Activated CD4-positive, alpha-beta T cell treated with anti-CD3 and anti-CD28 coated beads for 36 hours (primary cell): ENCODE measurements around the gene RPEL1. TPM values are rescaled to one million over a fixed set of nuclear protein-coding genes. Genes with fewer than 3 reads are reported as not detected.

Experiments
- ATAC-seq: fragments of 200-7000 bp; cut with Tn5 transposase; one replicate; pipeline ENCODE4 v1.10.0; 2021; ENCODE audit warnings: mild to moderate bottlenecking, moderate library complexity
- CTCF ChIA-PET: fragments of 350-600 bp; sonication (Branson Sonifier 250); formaldehyde crosslinking; loops from one replicate; lab custom pipeline; 2021; ENCODE audit warnings: antibody characterized with exemption; lab: Charles Lee
- POLR2A ChIA-PET: fragments of 350-600 bp; sonication (Branson Sonifier 250); formaldehyde crosslinking; loops from one replicate; lab custom pipeline; 2021; ENCODE audit warnings: antibody characterized with exemption, inconsistent platforms; lab: Charles Lee
- DNase-seq: peaks from one replicate; pipeline ENCODE4 v3.0.0-alpha.2; 2020
- H3K27ac Mint-ChIP-seq: one replicate; pipeline ENCODE4 v1.8.0; 2021; ENCODE audit warnings: mixed read lengths
- H3K27me3 Mint-ChIP-seq: one replicate; pipeline ENCODE4 v1.8.0; 2021; ENCODE audit warnings: mixed read lengths
- H3K36me3 Mint-ChIP-seq: one replicate; pipeline ENCODE4 v1.8.0; 2021; ENCODE audit warnings: low read depth, mixed read lengths
- H3K4me1 Mint-ChIP-seq: one replicate; pipeline ENCODE4 v1.8.0; 2021; ENCODE audit warnings: mixed read lengths
- H3K4me3 Mint-ChIP-seq: one replicate; pipeline ENCODE4 v1.8.0; 2021; ENCODE audit warnings: mild to moderate bottlenecking, moderate library complexity, mixed read lengths
- H3K9me3 Mint-ChIP-seq: one replicate; pipeline ENCODE4 v1.8.0; 2021; ENCODE audit warnings: low read depth, mixed read lengths
- intact Hi-C, 2 experiments: fragments of 100-400 bp; cut with DNase I in 1 of 2; cut with micrococcal nuclease in 1 of 2; formaldehyde crosslinking; loops; one replicate each; pipeline versions ENCODE4 v1.14.2 to v1.15.1; 2022 to 2024; cut with DNase I, micrococcal nuclease
- total RNA-seq, 2 experiments: library from RNA; stranded (reverse); gene quantifications; one replicate each; pipeline ENCODE4 v1.2.3, GENCODE V29; 2021

RPEL1 gene
- total RNA-seq, 2 experiments from 2014 or later = not detected

DNA sequence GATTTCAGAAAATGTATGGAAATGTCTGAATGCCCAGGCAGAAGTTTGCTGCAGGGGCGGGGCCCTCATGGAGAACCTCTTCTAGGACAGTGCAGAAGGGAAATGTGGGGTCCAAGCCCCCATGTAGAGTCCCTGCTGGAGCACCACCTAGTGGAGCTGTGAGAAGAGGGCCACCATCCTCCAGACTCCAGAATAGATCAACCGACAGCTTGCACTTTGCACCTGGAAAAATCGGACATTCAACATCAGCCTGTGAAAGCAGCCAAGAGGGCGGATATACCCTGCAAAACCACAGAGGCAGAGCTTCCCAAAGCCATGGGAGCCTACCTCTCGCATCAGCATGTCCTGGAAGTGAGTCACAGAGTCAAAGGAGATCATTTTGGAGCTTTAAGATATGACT lies 14.3 kb downstream of the RPEL1 start:
- H3K36me3 Mint-ChIP-seq = peaks cover 3% of the 10 kb centered on the region
- DNase-seq (no peak), ATAC-seq (no peak)
- ChIA-PET CTCF (interaction anchor here (0.9 kb wide), 1 partner anchor 63 kb away, joined by 4 read pairs; no protein-coding TSS in a partner anchor), POLR2A (no interaction called here)
- peaks cover 9% of the 10 kb centered on the region for H3K9me3 Mint-ChIP-seq
- intact Hi-C loops = no loop called here
- H3K27me3 Mint-ChIP-seq = peaks cover 18% of the 10 kb centered on the region
- no peak overlapping the region for H3K4me3 Mint-ChIP-seq
- no peak overlapping the region for H3K27ac Mint-ChIP-seq
- peaks cover 6% of the 10 kb centered on the region for H3K4me1 Mint-ChIP-seq

DNA sequence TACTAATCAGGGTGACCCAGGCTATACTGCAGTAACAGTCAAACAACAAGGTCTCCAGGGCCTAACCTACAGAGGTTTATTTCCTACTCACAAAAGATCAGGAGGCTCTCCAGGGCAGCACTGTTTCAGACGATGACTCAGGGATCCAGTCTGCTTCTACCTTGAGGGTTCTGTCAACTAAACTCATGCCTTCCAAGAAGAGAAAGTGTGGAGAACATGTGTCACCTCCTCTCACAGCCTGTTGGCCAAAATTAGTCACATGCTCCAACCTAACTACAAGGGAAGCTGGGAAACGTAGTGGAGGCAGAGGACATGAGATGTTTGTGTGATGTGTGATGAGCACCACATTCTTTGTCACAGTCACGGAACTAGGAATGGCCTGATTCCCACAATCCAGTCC lies 16.5 kb downstream of the RPEL1 start:
- Mint-ChIP-seq H3K4me1 (peaks cover 4% of the 10 kb centered on the region), H3K4me3 (no peak overlapping the region), H3K27ac (no peak overlapping the region), H3K36me3 (peaks cover 3% of the 10 kb centered on the region), H3K27me3 (peaks cover 28% of the 10 kb centered on the region), H3K9me3 (peaks cover 9% of the 10 kb centered on the region)
- ChIA-PET POLR2A (no interaction called here), CTCF (no interaction called here)
- peak; percentile 95 for ATAC-seq
- peak; percentile 31 for DNase-seq
- intact Hi-C loops = no loop called here

DNA sequence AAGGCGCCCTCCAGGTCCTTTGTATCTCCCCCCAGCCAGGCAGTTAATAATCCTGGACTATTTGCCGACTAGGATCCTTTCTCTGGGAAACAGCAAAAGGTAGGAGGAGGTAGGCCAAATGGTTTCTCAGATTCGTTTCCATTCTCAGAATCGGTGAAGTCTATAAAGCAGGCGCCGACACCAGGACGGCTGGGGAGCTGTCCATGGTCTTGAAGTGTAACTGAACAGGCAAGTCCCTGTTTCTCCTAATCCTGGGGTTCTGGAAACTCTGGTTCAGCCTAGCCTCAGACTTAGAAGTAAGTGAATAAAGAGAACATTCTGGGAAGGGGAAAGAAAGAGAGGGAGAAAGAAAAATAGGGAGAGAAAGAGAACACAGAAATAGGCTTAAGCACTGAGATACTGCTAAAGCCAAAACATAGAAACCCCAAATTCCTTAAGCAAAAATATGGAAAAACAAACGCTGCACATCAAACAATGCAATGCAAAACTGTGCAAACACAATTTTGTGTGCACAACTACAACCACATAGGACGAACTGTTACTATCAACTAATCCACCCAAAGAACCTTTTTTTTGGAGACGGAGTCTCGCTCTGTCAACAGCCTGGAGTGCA lies 20.1 kb downstream of the RPEL1 start:
- peak; percentile 71 for DNase-seq
- POLR2A ChIA-PET = no interaction called here
- H3K4me1 Mint-ChIP-seq = peaks cover 4% of the 10 kb centered on the region
- CTCF ChIA-PET = no interaction called here
- intact Hi-C loops = loop anchor here in 1 of 2 experiments (1.0 kb wide), 1 partner anchor 13 kb away; no protein-coding TSS in a partner anchor
- peaks cover under 1% of the 10 kb centered on the region for H3K36me3 Mint-ChIP-seq
- ATAC-seq = no peak
- H3K4me3 Mint-ChIP-seq = no peak overlapping the region
- H3K27me3 Mint-ChIP-seq = peaks cover 34% of the 10 kb centered on the region
- no peak overlapping the region for H3K27ac Mint-ChIP-seq
- peaks cover 3% of the 10 kb centered on the region for H3K9me3 Mint-ChIP-seq

DNA sequence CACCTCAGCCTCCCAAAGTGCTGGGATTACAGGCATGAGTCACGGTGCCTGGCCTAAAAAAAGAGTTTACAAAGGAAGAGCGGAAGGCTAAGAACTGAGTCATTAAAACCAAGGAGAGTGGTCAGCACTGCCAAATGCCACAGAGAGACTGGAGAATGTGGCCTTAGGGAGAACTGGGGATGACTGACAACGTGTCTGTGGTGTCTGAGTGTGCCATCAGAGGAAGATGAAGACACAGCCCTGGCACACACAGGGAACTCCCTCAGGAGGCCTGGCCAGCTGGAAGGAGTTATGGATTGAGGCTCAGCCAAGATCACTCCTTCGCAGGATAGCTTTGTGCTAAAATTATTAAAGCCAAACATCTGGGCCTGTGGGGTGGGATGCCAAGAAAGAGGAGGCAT lies 27.4 kb downstream of the RPEL1 start:
- Mint-ChIP-seq H3K27me3 (peaks cover 35% of the 10 kb centered on the region), H3K4me3 (no peak overlapping the region), H3K36me3 (no peaks in the 10 kb centered on the region), H3K27ac (no peak overlapping the region), H3K4me1 (peaks cover 4% of the 10 kb centered on the region), H3K9me3 (no peaks in the 10 kb centered on the region)
- intact Hi-C loops = no loop called here
- ATAC-seq (no peak), DNase-seq (no peak)
- ChIA-PET POLR2A (no interaction called here), CTCF (no interaction called here)

DNA sequence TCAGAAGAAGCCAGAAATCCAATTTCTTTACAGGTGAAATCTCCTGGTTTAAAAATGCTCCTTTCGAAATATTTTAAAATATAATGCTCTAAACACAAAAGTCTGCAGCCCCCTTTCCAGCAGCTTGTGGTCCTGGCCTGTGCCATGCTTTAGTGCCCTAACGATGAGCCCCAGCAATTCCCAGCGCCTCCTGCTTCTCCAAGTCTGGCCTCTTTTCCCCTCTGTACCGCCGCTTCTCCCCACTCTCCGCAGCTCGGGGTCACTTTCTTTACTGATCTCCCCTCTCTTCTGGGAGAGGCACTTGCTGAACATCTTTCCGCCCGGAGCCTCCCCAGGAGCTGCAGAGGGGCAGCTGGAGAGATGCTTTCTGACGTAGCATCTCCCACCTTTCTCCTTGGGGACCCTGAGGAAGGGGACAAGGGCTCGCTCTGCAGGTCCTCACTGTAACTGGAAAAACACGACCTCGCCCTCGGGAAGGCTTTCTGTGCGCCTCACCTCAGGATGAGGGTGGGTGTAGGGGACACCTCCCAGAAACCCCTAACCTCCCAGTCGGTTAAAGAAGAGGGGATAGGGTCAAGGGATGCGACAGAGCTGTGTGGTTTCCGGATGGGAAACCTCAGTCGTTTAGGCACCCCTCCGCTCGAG lies 30.7 kb downstream of the RPEL1 start:
- ATAC-seq = no peak
- CTCF ChIA-PET = interaction anchor here (0.6 to 1.4 kb wide), 3 partner anchors 8 to 32 kb away, joined by 3 read pairs; no protein-coding TSS in a partner anchor
- intact Hi-C loops = no loop called here
- Mint-ChIP-seq H3K9me3 (peaks cover 4% of the 10 kb centered on the region), H3K4me1 (peaks cover 8% of the 10 kb centered on the region), H3K36me3 (peaks cover 1% of the 10 kb centered on the region), H3K4me3 (peak overlapping the region; percentile 51), H3K27me3 (peaks cover 53% of the 10 kb centered on the region), H3K27ac (no peak overlapping the region)
- no peak for DNase-seq
- POLR2A ChIA-PET = interaction anchor here (0.6 to 1.6 kb wide), 2 partner anchors 84 to 562 kb away, joined by 4 to 7 read pairs; partner anchors contain the start of genes ARL3 and SFXN2

DNA sequence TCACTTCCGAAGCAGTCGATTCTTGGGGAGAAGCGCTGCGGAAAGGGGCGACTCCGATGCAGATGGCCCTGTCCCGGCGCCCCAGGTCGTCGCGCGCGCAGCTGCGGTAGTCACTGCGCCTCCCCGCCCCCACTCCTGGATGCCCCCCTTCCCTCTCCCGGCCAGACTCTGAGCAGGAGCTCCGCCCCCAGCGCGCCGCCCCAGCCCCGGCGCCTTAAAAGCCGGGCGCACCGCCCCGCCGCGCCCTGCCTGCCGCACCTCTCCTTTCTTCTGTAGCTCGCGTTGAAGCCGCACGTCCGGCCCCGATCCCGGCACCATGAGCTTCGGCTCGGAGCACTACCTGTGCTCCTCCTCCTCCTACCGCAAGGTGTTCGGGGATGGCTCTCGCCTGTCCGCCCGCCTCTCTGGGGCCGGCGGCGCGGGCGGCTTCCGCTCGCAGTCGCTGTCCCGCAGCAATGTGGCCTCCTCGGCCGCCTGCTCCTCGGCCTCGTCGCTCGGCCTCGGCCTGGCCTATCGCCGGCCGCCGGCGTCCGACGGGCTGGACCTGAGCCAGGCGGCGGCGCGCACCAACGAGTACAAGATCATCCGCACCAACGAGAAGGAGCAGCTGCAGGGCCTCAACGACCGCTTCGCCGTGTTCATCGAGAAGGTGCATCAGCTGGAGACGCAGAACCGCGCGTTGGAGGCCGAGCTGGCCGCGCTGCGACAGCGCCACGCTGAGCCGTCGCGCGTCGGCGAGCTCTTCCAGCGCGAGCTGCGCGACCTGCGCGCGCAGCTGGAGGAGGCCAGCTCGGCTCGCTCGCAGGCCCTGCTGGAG lies 31.4 kb downstream of the RPEL1 start, which contains the start of gene INA:
TSS of gene INA (plus strand) at position 243 of the 817 bp plus-strand sequence. CDS start at position 317, 74 bp downstream.
- H3K4me3 Mint-ChIP-seq = peak within 1 kb of the TSS; percentile 51
- H3K27ac Mint-ChIP-seq = no peak within 1 kb of the TSS
- peaks cover 1% of the 10 kb centered on the region for H3K36me3 Mint-ChIP-seq
- DNase-seq (peak; percentile 66), ATAC-seq (peak; percentile 91)
- CTCF ChIA-PET = interaction anchor here (0.6 to 1.6 kb wide), 5 partner anchors 13 to 129 kb away, joined by 3 to 4 read pairs (median 3); no protein-coding TSS in a partner anchor
- peaks cover 8% of the 10 kb centered on the region for H3K4me1 Mint-ChIP-seq
- POLR2A ChIA-PET = interaction anchor here (0.6 to 1.6 kb wide), 3 partner anchors 84 to 563 kb away, joined by 3 to 7 read pairs (median 4); partner anchors contain the start of genes ARL3 and SFXN2
- H3K27me3 Mint-ChIP-seq = peaks cover 55% of the 10 kb centered on the region
- peaks cover 4% of the 10 kb centered on the region for H3K9me3 Mint-ChIP-seq
- intact Hi-C loops = no loop called here

DNA sequence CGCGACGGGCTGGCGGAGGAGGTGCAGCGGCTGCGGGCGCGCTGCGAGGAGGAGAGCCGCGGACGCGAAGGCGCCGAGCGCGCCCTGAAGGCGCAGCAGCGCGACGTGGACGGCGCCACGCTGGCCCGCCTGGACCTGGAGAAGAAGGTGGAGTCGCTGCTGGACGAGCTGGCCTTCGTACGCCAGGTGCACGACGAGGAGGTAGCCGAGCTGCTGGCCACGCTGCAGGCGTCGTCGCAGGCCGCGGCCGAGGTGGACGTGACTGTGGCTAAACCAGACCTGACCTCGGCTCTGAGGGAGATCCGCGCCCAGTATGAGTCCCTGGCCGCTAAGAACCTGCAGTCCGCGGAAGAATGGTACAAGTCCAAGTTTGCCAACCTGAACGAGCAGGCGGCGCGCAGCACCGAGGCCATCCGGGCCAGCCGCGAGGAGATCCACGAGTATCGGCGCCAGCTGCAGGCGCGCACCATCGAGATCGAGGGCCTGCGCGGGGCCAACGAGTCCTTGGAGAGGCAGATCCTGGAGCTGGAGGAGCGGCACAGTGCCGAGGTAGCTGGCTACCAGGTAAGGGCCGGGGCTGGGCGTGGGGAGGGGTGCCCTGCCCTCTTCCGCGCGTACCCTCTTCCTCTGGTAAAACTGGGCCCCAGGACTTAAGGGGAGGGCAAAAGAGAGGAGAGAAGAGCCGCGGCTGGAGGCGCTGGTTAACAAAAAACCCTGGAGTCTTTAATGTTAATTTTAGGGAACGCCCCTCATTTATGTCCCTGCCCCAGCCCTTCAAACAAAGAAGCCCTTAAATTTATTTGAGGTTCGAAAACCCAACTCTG lies 32.2 kb downstream of the RPEL1 start:
- H3K4me3 Mint-ChIP-seq = no peak overlapping the region
- peaks cover 1% of the 10 kb centered on the region for H3K36me3 Mint-ChIP-seq
- POLR2A ChIA-PET = interaction anchor here (0.7 to 1.6 kb wide), 2 partner anchors 84 to 85 kb away, joined by 3 to 4 read pairs; no protein-coding TSS in a partner anchor
- H3K9me3 Mint-ChIP-seq = peaks cover 4% of the 10 kb centered on the region
- no peak overlapping the region for H3K27ac Mint-ChIP-seq
- DNase-seq (no peak), ATAC-seq (no peak)
- CTCF ChIA-PET = interaction anchor here (0.6 to 1.6 kb wide), 4 partner anchors 14 to 130 kb away, joined by 3 to 4 read pairs (median 3); no protein-coding TSS in a partner anchor
- peaks cover 60% of the 10 kb centered on the region for H3K27me3 Mint-ChIP-seq
- peaks cover 8% of the 10 kb centered on the region for H3K4me1 Mint-ChIP-seq
- intact Hi-C loops = no loop called here

DNA sequence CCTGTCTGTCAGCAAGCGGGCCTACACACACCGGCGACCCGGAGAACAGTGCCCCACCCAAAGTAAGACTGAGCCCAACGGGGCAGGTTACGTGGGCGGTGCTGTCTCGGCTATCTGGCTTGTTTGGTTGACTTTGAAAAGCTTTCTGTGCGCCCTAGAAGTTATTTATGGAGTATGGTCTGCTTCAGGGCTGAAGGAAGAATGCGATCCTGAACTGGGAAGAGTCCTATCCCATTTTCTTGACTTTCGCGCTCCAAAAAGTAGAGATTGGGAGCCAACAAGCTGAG lies 32.8 kb downstream of the RPEL1 start:
- peaks cover 65% of the 10 kb centered on the region for H3K27me3 Mint-ChIP-seq
- POLR2A ChIA-PET = no interaction called here
- peaks cover 8% of the 10 kb centered on the region for H3K4me1 Mint-ChIP-seq
- CTCF ChIA-PET = interaction anchor here (0.6 to 1.6 kb wide), 2 partner anchors 47 to 310 kb away, joined by 3 to 4 read pairs; no protein-coding TSS in a partner anchor
- ATAC-seq = no peak
- H3K4me3 Mint-ChIP-seq = no peak overlapping the region
- no peak for DNase-seq
- peaks cover 4% of the 10 kb centered on the region for H3K9me3 Mint-ChIP-seq
- peaks cover 1% of the 10 kb centered on the region for H3K36me3 Mint-ChIP-seq
- no peak overlapping the region for H3K27ac Mint-ChIP-seq
- intact Hi-C loops = no loop called here

DNA sequence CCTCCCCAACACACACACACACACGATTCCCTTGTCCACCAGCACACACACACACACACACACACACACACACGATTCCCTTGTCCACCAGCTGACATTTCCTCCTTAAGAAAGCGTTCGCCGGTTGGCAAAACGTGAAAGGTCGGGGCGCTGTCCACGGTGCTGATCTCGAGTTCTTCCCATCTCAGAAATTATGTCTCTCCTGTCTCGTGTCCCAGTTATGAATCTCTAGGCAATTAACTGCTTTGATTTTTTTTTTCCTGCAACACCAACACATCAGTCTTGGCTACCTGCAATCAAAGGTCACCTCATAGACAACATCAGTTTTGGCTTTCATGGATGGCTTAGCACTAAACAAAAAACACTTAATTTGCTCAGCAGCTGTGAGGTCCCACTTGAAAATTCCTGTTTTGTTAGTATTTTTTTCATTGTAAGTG lies 33.2 kb downstream of the RPEL1 start:
- peaks cover 1% of the 10 kb centered on the region for H3K36me3 Mint-ChIP-seq
- POLR2A ChIA-PET = no interaction called here
- intact Hi-C loops = loop anchor here in 1 of 2 experiments (1.0 kb wide), 1 partner anchor 14 kb away; no protein-coding TSS in a partner anchor
- H3K27ac Mint-ChIP-seq = no peak overlapping the region
- H3K9me3 Mint-ChIP-seq = peaks cover 4% of the 10 kb centered on the region
- ATAC-seq (no peak), DNase-seq (peak; percentile 76)
- H3K4me1 Mint-ChIP-seq = peaks cover 8% of the 10 kb centered on the region
- H3K4me3 Mint-ChIP-seq = no peak overlapping the region
- CTCF ChIA-PET = interaction anchor here (0.6 to 1.0 kb wide), 2 partner anchors 18 to 310 kb away, joined by 3 to 4 read pairs; no protein-coding TSS in a partner anchor
- H3K27me3 Mint-ChIP-seq = peaks cover 65% of the 10 kb centered on the region

DNA sequence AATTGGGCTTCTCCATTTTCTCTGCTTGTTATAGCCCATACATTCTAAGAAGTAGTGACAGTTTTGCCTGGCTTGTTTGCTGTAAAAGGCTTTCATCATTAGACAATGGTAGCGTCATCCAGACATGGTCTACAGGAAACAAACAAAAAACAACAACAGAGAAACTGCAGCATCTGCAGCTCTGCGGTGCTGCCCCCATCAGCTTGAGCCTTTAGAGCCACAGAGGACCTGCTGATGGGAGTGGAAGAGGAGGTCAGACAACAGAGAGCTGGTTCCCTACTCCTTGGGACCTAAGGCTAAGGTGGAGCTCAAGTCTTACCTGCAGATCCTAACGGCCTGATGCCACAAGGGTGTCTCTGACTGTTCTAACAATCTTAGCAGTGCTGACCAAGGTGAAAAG lies 34.3 kb downstream of the RPEL1 start:
- Mint-ChIP-seq H3K4me1 (peaks cover 8% of the 10 kb centered on the region), H3K4me3 (no peak overlapping the region)
- ATAC-seq = no peak

More for the DNA sequence above, 34.3 kb downstream of the RPEL1 start:
- H3K36me3 Mint-ChIP-seq = peaks cover 1% of the 10 kb centered on the region
- H3K9me3 Mint-ChIP-seq = peaks cover 4% of the 10 kb centered on the region
- intact Hi-C loops = no loop called here
- H3K27ac Mint-ChIP-seq = no peak overlapping the region
- ChIA-PET CTCF (interaction anchor here (0.6 kb wide), 1 partner anchor 290 kb away, joined by 3 read pairs; no protein-coding TSS in a partner anchor), POLR2A (no interaction called here)
- H3K27me3 Mint-ChIP-seq = peaks cover 68% of the 10 kb centered on the region
- DNase-seq = no peak
